Measurements from ENCODE around the gene HAPLN3.

HAPLN3 gene

GRCh38 chr15:88832820-88833730, 62.3 kb downstream of the HAPLN3 start:
- Histone ChIP-seq H3K4me3 (replicated peaks; ENCODE audit: low read depth, low read length) (no peak overlapping the region), H3K36me3 (ENCODE audit: control insufficient read depth, insufficient read depth, low read length) (no peaks in the 10 kb centered on the region), H3K27me3 (replicated peaks; ENCODE audit: control insufficient read depth, insufficient read depth, low read length) (peaks cover 1% of the 10 kb centered on the region; the same call in 1 of the 2 replicates)
- no peak for DNase-seq (ENCODE audit: extremely low read depth, insufficient read length)
- no peak for TF ChIP-seq CTCF (IDR thresholded peaks at IDR 0.05; ENCODE audit: insufficient read depth, low read length, poor library complexity, severe bottlenecking)

DNA sequence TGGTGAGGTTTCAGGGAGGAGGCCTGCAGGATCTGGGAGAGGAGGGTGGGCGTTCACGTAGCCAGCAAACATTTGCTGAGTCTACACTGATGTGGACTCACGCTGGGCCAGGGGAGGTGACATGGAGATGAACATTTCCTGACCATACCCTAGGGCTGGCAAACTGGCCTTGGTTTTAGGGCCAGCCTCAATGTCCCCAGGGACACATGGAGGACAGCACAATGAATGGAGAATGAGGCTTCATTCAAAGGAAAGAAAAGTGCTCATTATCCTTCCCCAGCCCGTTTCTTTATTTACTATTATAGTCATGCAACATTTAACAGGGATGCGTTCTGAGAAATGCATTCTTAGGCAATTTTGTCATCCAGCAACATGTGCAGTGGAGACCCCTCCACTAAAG, 65.3 kb downstream of the HAPLN3 start:
- no peak for DNase-seq (ENCODE audit: extremely low read depth, insufficient read length)
- Histone ChIP-seq H3K4me3 (replicated peaks; ENCODE audit: low read depth, low read length) (no peak overlapping the region), H3K36me3 (ENCODE audit: control insufficient read depth, insufficient read depth, low read length) (no peaks in the 10 kb centered on the region), H3K27me3 (replicated peaks; ENCODE audit: control insufficient read depth, insufficient read depth, low read length) (peaks cover 1% of the 10 kb centered on the region; the same call in 1 of the 2 replicates)
- no peak for TF ChIP-seq CTCF (IDR thresholded peaks at IDR 0.05; ENCODE audit: insufficient read depth, low read length, poor library complexity, severe bottlenecking)

DNA sequence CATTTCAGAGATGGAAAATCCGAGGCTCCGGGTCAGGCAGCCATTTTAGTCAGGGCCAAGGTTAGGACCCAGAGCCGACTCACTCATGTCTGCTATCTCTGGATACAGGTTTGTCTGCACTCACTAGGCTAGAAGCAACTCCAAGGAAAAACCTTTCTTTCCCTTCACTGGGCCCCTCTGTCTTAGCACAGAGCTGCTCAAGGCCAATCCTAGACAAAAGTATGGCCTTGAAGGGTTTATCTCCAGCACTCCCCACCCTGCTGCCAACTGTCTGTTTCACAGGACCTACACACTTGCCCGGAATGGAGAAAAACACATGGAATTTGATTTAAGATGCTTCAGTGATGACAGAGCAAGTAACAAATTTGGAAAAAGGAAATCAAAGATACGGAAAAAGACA, 66.6 kb downstream of the HAPLN3 start:
- no peak for DNase-seq (ENCODE audit: extremely low read depth, insufficient read length)
- H3K36me3 ChIP-seq (ENCODE audit: control insufficient read depth, insufficient read depth, low read length), result no peaks in the 10 kb centered on the region
- no peak for TF ChIP-seq CTCF (IDR thresholded peaks at IDR 0.05; ENCODE audit: insufficient read depth, low read length, poor library complexity, severe bottlenecking)
- H3K27me3 ChIP-seq (replicated peaks; ENCODE audit: control insufficient read depth, insufficient read depth, low read length), result peaks cover 1% of the 10 kb centered on the region; the same call in 1 of the 2 replicates
- no peak overlapping the region for H3K4me3 ChIP-seq (replicated peaks; ENCODE audit: low read depth, low read length)

Data from GM06990 (cell line).